Dermis blood vessel endothelial cell (primary cell): ENCODE results near the gene OR2A7. TPM values are rescaled to one million over a fixed set of nuclear protein-coding genes. Genes with fewer than 3 reads are reported as not detected.
"Not testable (repeated sequence)": the region's sequence is repeated elsewhere in the genome, so short reads cannot be mapped to it uniquely, and the experiment has no call there.

Source experiments
- DNase-seq: peaks from one replicate; pipeline ENCODE4 v3.0.0; 2010
- total RNA-seq: library from RNA; depleted of rRNA; stranded (reverse); fragments of >200 nt; gene quantifications from 2 replicates; pipeline ENCODE4 v1.2.3, GENCODE V29; 2014

The OR2A7 gene
- total RNA-seq, 1 donor from 2014 or later, result not detected

- DNase-seq, result not testable (repeated sequence)
Observed at GRCh38 chr7:144252307-144252706, 12.3 kb downstream of the OR2A7 start.

- not testable (repeated sequence) for DNase-seq
Observed at GRCh38 chr7:144247674-144248330, 16.8 kb downstream of the OR2A7 start.

GRCh38 chr7:144246967-144247366, 17.6 kb downstream of the OR2A7 start:
- not testable (repeated sequence) for DNase-seq

DNA sequence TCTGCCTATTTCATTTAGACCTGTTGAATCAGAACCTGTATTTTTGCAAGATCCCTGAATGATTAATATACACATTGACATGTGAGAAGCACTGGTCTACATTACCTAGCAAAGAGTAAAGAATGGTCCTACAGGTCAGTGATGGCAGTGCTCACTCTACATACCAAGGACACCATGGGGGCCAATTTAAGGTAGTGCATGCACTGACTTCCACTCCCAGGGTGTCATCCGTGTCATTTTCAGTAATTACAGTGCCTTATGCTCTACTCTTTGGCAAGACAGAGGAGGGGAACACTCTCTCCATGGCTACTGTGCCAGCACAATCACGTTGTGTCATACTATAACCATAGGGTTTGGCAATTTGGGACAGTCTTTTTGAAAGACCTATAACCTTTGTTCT, 19.2 kb downstream of the OR2A7 start:
- not testable (repeated sequence) for DNase-seq

GRCh38 chr7:144239365-144239764, 25.2 kb downstream of the OR2A7 start, which contains the start of gene OR2A42:
Gene OR2A42 (minus strand): TSS chr7:144239605. CDS start chr7:144232843, 6,762 bp downstream.
- not testable (repeated sequence) for DNase-seq

DNA sequence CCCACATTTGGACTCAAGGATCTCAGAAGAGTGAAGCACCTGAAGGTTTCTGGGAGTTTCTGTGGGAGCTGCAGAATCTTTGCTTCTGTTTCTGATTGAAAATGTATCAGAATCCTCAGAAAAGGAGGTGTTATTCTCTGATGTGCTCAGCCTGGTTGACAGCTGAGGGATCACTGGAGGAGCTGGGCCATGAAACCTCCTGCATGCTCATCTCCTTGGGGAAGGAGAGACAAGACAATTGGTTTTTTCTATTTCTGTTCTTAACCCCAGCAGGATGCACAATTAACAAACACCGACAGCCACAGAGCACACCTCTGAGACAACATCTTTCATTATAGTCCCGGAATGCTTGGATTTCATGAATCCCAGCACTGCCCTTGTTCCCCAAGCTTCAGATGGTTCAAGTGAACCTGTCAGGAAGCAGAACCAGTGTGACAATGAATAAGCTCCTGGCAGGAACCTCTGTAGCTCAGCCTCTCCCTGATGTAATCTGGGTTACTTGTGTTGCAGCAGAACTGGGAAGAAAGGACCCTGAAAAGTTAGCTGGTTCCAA, 26.0 kb downstream of the OR2A7 start:
- not testable (repeated sequence) for DNase-seq

DNA sequence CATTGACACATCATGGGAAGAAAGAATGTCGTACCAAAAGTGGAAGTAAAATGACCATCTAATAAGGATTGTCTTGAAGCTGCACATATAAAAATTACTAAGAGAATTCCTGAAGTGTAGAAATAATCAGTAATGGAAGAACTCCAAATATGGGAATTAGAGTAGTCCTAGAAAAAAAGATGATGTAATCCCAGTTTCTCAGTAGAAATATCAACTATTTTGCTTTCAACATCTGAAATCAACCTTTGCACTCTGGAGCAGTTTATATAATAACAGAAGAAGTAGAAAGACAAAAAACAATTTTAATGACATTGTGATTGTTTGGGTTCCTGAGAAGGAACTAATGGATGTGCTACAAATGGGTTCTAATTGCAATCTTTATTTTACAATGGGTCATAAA, 31.6 kb downstream of the OR2A7 start:
- not testable (repeated sequence) for DNase-seq

GRCh38 chr7:144231027-144231426, 33.6 kb downstream of the OR2A7 start:
- DNase-seq, result not testable (repeated sequence)

DNA sequence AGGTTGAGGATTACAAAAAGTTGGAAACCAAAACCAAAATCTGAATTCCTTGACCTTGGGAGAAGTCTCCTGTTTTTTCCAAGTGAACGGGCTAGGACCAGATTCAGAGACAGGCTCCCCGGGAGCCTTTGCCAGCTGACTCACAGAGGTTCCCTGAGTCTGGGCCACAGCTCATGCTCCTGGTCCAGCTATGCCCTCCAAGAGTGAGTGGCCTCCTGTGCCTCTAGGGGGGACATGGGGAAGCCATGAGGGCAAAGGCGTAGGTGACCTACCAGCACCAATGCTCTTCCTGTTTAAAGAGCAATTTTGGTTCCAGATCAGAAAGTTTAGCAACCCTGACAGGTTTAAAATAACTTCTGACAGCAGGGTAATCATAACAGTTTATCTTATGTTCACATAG, 35.8 kb downstream of the OR2A7 start:
- not testable (repeated sequence) for DNase-seq

- DNase-seq, result not testable (repeated sequence)
Observed at GRCh38 chr7:144226866-144227265, 37.7 kb downstream of the OR2A7 start.

GRCh38 chr7:144223675-144224074, 40.9 kb downstream of the OR2A7 start:
- DNase-seq, result not testable (repeated sequence)

GRCh38 chr7:144220531-144220930, 44.1 kb downstream of the OR2A7 start:
- DNase-seq, result not testable (repeated sequence)

GRCh38 chr7:144219149-144219548, 45.4 kb downstream of the OR2A7 start:
- not testable (repeated sequence) for DNase-seq

DNA sequence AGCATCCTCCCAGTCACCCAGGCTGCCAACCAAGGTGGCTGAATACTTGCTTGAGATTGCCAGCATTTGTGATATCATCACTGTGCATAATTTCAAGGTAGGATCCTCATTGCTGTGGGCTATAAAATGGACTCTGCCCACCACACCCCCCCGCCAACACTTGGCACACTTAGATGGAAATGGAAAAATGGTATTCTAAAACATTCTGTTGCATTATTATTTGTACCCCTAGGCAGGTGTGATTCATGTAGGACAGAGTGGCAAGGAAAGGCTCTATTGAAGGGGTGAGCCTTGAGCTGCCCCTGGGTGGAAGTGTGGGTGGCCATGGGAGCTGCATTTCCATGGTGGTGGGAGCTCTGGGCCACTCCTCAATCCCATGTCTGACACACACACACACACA, 46.0 kb downstream of the OR2A7 start:
- not testable (repeated sequence) for DNase-seq

- not testable (repeated sequence) for DNase-seq
Observed at GRCh38 chr7:144217200-144217599, 47.4 kb downstream of the OR2A7 start.

Other genes starting within 250 kb of the OR2A7 start
- not detected in 2 replicates for gene OR2A5, start 215.8 kb downstream of the OR2A7 start, total RNA-seq
- not detected in 2 replicates for gene OR2A25, start 195.0 kb downstream of the OR2A7 start, total RNA-seq
- gene OR2A12, start 178.5 kb downstream of the OR2A7 start, total RNA-seq, result not detected in 2 replicates
- gene OR2A2, start 155.2 kb downstream of the OR2A7 start, total RNA-seq, result not detected in 2 replicates
- not detected in 2 replicates for gene OR2A14, start 141.6 kb downstream of the OR2A7 start, total RNA-seq
- gene CTAGE4, start 81.3 kb downstream of the OR2A7 start, total RNA-seq, result 0.17 TPM in 1 of 2 replicates, not detected in the other
- gene ARHGEF35, start 69.0 kb downstream of the OR2A7 start, total RNA-seq, result under 0.01 and 0.23 TPM in 2 replicates
- gene OR2A42, start 25.2 kb downstream of the OR2A7 start, total RNA-seq, result not detected in 2 replicates
- 0.14 TPM in 1 of 2 replicates, not detected in the other for gene CTAGE8, start 4.5 kb upstream of the OR2A7 start, total RNA-seq
- gene OR2A1, start 47.6 kb upstream of the OR2A7 start, total RNA-seq, result not detected in 2 replicates
- gene ARHGEF5, start 90.6 kb upstream of the OR2A7 start, total RNA-seq, result 0.17 and 0.28 TPM in 2 replicates
- gene NOBOX, start 138.9 kb upstream of the OR2A7 start, total RNA-seq, result not detected in 2 replicates